ENCODE data around the gene ALKBH7. TPM values are rescaled to one million over a fixed set of nuclear protein-coding genes. Genes with fewer than 3 reads are reported as not detected.
"Not testable (repeated sequence)": the region's sequence is repeated elsewhere in the genome, so short reads cannot be mapped to it uniquely, and the experiment has no call there.

The ALKBH7 gene
- total RNA-seq, 1 experiment from 2014 or later, result 90.4 TPM

- H3K27me3 ChIP-seq (ENCODE audit: control insufficient read depth, insufficient read depth, low read length), result no peaks in the 10 kb centered on the region
- no peak for DNase-seq
- H3K4me3 ChIP-seq (ENCODE audit: insufficient read depth, low read depth, low read length), result no peak overlapping the region
- no peaks in the 10 kb centered on the region for H3K36me3 ChIP-seq (replicated peaks; ENCODE audit: control insufficient read depth, insufficient read depth, low read length)
Measured at GRCh38 chr19:6357174-6357573, 15.4 kb upstream of the ALKBH7 start.

GRCh38 chr19:6358003-6358402, 14.6 kb upstream of the ALKBH7 start:
- no peaks in the 10 kb centered on the region for H3K27me3 ChIP-seq (ENCODE audit: control insufficient read depth, insufficient read depth, low read length)
- no peaks in the 10 kb centered on the region for H3K36me3 ChIP-seq (replicated peaks; ENCODE audit: control insufficient read depth, insufficient read depth, low read length)
- H3K4me3 ChIP-seq (ENCODE audit: insufficient read depth, low read depth, low read length), result no peak overlapping the region
- DNase-seq, result peak; percentile 41

DNA sequence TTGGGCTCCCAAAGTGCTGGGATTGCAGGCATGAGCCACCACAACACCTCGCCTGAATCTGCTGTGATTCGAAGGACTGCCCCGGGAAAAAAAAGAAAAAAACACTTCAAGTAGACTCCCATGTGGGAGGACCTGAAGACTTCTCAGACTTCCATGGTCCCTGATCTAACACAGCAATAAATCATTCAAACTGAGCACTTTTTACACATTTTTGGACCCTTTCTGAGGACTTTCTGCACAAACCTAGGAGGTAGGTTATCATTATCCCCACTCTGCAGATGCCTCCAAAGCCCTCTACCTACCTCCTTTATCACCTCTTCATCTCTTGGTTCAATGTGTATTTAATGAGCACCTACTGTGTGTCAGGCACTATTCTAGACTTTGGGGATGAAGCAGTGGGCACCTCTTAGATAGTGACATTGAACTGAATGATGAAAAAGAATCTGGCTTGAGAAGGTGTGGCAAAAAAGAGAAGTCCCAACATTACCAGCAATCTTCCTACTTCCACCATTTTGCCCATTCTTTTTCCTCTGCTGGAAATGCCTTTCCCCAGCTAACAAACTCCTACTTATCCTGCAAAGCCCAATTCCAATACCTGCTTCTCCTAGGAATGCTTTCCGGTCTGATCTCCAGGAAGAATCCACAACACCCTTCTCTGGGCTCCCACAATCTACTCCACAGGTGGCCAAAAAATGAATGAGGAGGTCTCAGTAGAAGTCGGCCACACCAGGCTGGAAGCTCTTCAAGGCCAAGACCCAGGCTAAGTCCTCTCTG, 12.8 kb upstream of the ALKBH7 start:
- H3K36me3 ChIP-seq (replicated peaks; ENCODE audit: control insufficient read depth, insufficient read depth, low read length), result peaks cover 2% of the 10 kb centered on the region

DNA sequence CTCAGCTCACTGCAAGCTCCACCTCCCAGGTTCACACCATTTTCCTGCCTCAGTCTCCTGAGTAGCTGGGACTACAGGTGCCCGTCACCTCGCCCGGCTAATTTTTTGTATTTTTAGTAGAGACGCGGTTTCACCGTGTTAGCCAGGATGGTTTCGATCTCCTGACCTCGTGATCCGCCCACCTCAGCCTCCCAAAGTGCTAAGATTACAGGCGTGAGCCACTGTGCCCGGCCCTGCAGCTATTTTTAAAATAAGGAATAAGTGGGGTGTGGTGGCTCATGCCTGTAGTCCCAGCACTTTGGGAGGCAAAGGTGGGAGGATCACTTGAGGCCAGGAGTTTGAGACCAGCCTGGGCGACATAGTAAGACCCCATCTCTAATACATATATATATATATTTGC, 12.1 kb upstream of the ALKBH7 start:
- not testable (repeated sequence) for H3K27me3 ChIP-seq (ENCODE audit: control insufficient read depth, insufficient read depth, low read length); DNase-seq; H3K4me3 ChIP-seq (ENCODE audit: insufficient read depth, low read depth, low read length); H3K36me3 ChIP-seq (replicated peaks; ENCODE audit: control insufficient read depth, insufficient read depth, low read length)

More for the DNA sequence above, 12.8 kb upstream of the ALKBH7 start:
- no peaks in the 10 kb centered on the region for H3K27me3 ChIP-seq (ENCODE audit: control insufficient read depth, insufficient read depth, low read length)
- no peak overlapping the region for H3K4me3 ChIP-seq (ENCODE audit: insufficient read depth, low read depth, low read length)
- DNase-seq, result no peak

GRCh38 chr19:6360857-6361216, 11.8 kb upstream of the ALKBH7 start:
- not testable (repeated sequence) for DNase-seq; H3K27me3 ChIP-seq (ENCODE audit: control insufficient read depth, insufficient read depth, low read length); H3K36me3 ChIP-seq (replicated peaks; ENCODE audit: control insufficient read depth, insufficient read depth, low read length)
- H3K4me3 ChIP-seq (ENCODE audit: insufficient read depth, low read depth, low read length), result peak overlapping the region; percentile 20; the same call in 1 of the 2 replicates

GRCh38 chr19:6362027-6362350, 10.6 kb upstream of the ALKBH7 start:
- no peaks in the 10 kb centered on the region for H3K27me3 ChIP-seq (ENCODE audit: control insufficient read depth, insufficient read depth, low read length)
- peak overlapping the region; percentile 83 for H3K4me3 ChIP-seq (ENCODE audit: insufficient read depth, low read depth, low read length)
- no peak for DNase-seq
- H3K36me3 ChIP-seq (replicated peaks; ENCODE audit: control insufficient read depth, insufficient read depth, low read length), result peaks cover 15% of the 10 kb centered on the region

- H3K27me3 ChIP-seq (ENCODE audit: control insufficient read depth, insufficient read depth, low read length), result no peaks in the 10 kb centered on the region
- H3K36me3 ChIP-seq (replicated peaks; ENCODE audit: control insufficient read depth, insufficient read depth, low read length), result peaks cover 15% of the 10 kb centered on the region
- H3K4me3 ChIP-seq (ENCODE audit: insufficient read depth, low read depth, low read length), result peak overlapping the region; percentile 83
- DNase-seq, result no peak
Measured at GRCh38 chr19:6362351-6362801, 10.2 kb upstream of the ALKBH7 start.

DNA sequence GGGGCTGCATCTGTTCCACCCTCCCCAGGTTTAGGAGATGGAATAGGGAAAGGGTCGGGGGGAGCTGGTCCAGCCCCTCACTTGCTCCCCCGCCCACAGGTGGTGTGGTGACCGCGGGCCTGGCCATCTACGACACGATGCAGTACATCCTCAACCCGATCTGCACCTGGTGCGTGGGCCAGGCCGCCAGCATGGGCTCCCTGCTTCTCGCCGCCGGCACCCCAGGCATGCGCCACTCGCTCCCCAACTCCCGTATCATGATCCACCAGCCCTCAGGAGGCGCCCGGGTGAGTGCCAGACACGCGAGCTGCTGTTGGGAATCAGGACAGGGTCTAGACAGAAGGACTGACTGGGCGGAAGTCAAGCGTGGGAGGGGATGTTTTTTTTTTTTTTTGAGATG, 8.2 kb upstream of the ALKBH7 start:
- no peak for DNase-seq
- Histone ChIP-seq H3K4me3 (ENCODE audit: insufficient read depth, low read depth, low read length) (no peak overlapping the region), H3K36me3 (replicated peaks; ENCODE audit: control insufficient read depth, insufficient read depth, low read length) (peaks cover 18% of the 10 kb centered on the region), H3K27me3 (ENCODE audit: control insufficient read depth, insufficient read depth, low read length) (no peaks in the 10 kb centered on the region)

DNA sequence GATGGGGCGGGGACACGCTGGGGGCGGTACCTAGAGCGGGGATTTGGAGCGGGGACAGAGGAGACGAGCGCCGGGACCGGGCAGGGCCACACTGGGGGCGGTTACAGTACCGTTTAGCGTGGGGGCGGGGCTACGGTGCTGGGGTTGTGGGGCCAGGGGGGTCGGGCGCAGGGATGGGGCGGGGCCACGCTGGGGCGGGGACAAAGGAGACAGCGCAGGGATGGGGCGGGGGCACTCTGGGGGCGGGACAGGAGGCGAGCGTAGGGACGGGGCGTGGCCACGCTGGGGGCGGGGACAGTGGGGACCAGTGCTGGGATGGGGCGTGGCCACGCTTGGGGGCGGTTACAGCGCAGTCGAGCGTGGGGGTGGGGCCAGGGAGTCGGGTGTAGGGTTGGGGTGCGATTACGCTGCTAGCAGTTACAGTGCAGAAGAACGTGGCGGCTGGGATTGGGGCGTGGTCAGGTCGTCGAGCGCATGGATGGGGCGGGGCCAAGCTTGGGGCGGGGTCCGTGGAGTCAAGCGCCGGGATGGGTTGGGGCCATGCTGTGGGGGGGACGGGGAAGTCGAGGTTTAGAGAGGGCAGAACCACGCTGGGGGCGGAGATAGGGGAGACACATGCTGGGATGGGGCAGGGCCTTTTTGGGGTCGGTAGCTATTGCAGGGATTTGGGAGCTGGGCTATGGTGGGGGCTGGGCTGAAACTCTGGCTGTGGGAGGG, 660 bp downstream of the ALKBH7 start:
- peak; percentile 98 for DNase-seq
- no peaks in the 10 kb centered on the region for H3K27me3 ChIP-seq (ENCODE audit: control insufficient read depth, insufficient read depth, low read length)
- H3K36me3 ChIP-seq (replicated peaks; ENCODE audit: control insufficient read depth, insufficient read depth, low read length), result 0 out of 2 replicates have a peak, but pooled peaks cover 2% of the 10 kb centered on the region
- H3K4me3 ChIP-seq (ENCODE audit: insufficient read depth, low read depth, low read length), result peak overlapping the region; percentile 95

DNA sequence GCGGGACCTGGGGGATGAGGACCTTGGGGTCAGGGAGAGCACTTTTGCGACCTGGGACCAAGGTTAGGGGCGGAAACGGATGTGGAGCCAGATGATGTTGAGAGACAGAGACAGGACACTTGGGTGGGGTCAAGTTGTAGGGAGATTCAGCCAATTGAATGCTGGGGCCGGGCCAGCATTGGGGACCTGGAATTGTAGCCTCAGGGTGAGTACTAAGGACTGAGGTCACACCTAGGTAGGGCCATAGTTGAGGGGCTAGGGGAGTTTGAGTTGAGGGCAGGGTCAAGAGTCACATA, 1.2 kb downstream of the ALKBH7 start:
- DNase-seq, result no peak
- H3K4me3 ChIP-seq (ENCODE audit: insufficient read depth, low read depth, low read length), result peak overlapping the region; percentile 37
- no peaks in the 10 kb centered on the region for H3K27me3 ChIP-seq (ENCODE audit: control insufficient read depth, insufficient read depth, low read length)
- H3K36me3 ChIP-seq (replicated peaks; ENCODE audit: control insufficient read depth, insufficient read depth, low read length), result no peaks in the 10 kb centered on the region

- no peaks in the 10 kb centered on the region for H3K27me3 ChIP-seq (ENCODE audit: control insufficient read depth, insufficient read depth, low read length)
- H3K4me3 ChIP-seq (ENCODE audit: insufficient read depth, low read depth, low read length), result peak overlapping the region; percentile 37
- no peaks in the 10 kb centered on the region for H3K36me3 ChIP-seq (replicated peaks; ENCODE audit: control insufficient read depth, insufficient read depth, low read length)
- peak; percentile 49 for DNase-seq
Measured at GRCh38 chr19:6374161-6374709, 1.6 kb downstream of the ALKBH7 start.

DNA sequence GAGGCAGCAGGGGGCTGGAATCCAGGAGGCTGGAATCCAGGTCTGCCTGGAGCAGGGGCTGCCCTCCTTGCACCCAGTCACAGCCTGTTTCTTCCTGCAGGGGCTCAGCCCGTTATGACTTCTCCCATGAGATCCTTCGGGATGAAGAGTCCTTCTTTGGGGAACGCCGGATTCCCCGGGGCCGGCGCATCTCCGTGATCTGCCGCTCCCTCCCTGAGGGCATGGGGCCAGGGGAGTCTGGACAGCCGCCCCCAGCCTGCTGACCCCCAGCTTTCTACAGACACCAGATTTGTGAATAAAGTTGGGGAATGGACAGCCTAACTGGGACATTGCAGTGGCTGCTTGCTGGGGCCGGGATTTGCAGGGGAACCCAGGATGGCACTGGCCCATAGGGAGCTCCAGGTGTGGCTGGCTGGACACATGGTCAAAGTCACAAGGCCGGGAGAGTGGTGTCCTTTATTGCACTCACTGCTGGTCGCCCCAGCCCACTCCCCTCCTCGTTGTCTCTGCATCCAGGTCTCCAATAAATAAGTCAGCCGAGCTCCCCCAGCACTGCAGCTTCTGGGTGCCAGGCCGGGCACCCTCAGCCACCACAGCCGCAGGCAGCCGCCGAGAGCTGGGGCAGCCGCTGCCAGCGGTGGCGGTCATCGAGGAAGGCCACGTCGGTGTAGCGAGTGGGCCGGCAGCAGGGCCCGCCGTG, 2.3 kb downstream of the ALKBH7 start:
- Histone ChIP-seq H3K27me3 (ENCODE audit: control insufficient read depth, insufficient read depth, low read length) (no peaks in the 10 kb centered on the region), H3K36me3 (replicated peaks; ENCODE audit: control insufficient read depth, insufficient read depth, low read length) (peaks cover 5% of the 10 kb centered on the region), H3K4me3 (ENCODE audit: insufficient read depth, low read depth, low read length) (no peak overlapping the region)
- DNase-seq, result peak; percentile 41

- peaks cover 11% of the 10 kb centered on the region for H3K36me3 ChIP-seq (replicated peaks; ENCODE audit: control insufficient read depth, insufficient read depth, low read length)
- no peaks in the 10 kb centered on the region for H3K27me3 ChIP-seq (ENCODE audit: control insufficient read depth, insufficient read depth, low read length)
- DNase-seq, result peak; percentile 48
- no peak within 1 kb of the TSS for H3K4me3 ChIP-seq (ENCODE audit: insufficient read depth, low read depth, low read length)
Measured at GRCh38 chr19:6375411-6376010, 2.9 kb downstream of the ALKBH7 start, which contains the start of gene PSPN. TSS of gene PSPN (minus strand) at chr19:6375933. CDS start at chr19:6375849, 84 bp downstream.

GRCh38 chr19:6376512-6377190, 4.1 kb downstream of the ALKBH7 start:
- Histone ChIP-seq H3K4me3 (ENCODE audit: insufficient read depth, low read depth, low read length) (no peak overlapping the region), H3K36me3 (replicated peaks; ENCODE audit: control insufficient read depth, insufficient read depth, low read length) (peaks cover 16% of the 10 kb centered on the region), H3K27me3 (ENCODE audit: control insufficient read depth, insufficient read depth, low read length) (no peaks in the 10 kb centered on the region)
- DNase-seq, result peak; percentile 38

All from H7 (cell line).